Measurements from ENCODE around the gene SSPN.

SSPN gene

GRCh38 chr12:26212396-26212795 lies 17.0 kb downstream of the SSPN start:
- DNase-seq (ENCODE audit: low read depth), result no peak
- no peak overlapping the region for H3K4me3 ChIP-seq (ENCODE audit: low read length)
- TF ChIP-seq CTCF (conservative IDR thresholded peaks at IDR 0.05; ENCODE audit: low read depth, low read length), result no peak

- no peak overlapping the region for H3K4me3 ChIP-seq (ENCODE audit: low read length)
- DNase-seq (ENCODE audit: low read depth), result no peak
- no peak for TF ChIP-seq CTCF (conservative IDR thresholded peaks at IDR 0.05; ENCODE audit: low read depth, low read length)
These were observed 17.6 kb downstream of the SSPN start for GRCh38 chr12:26212988-26213387.

- DNase-seq (ENCODE audit: low read depth), result no peak
- TF ChIP-seq CTCF (conservative IDR thresholded peaks at IDR 0.05; ENCODE audit: low read depth, low read length), result no peak
- H3K4me3 ChIP-seq (ENCODE audit: low read length), result no peak overlapping the region
These were observed 18.7 kb downstream of the SSPN start for GRCh38 chr12:26214121-26214520.

GRCh38 chr12:26219736-26220135 lies 24.4 kb downstream of the SSPN start:
- no peak for DNase-seq (ENCODE audit: low read depth)
- no peak overlapping the region for H3K4me3 ChIP-seq (ENCODE audit: low read length)
- no peak for TF ChIP-seq CTCF (conservative IDR thresholded peaks at IDR 0.05; ENCODE audit: low read depth, low read length)

GRCh38 chr12:26224657-26225056 lies 29.3 kb downstream of the SSPN start:
- no peak for TF ChIP-seq CTCF (conservative IDR thresholded peaks at IDR 0.05; ENCODE audit: low read depth, low read length)
- DNase-seq (ENCODE audit: low read depth), result no peak
- no peak overlapping the region for H3K4me3 ChIP-seq (ENCODE audit: low read length)

- H3K4me3 ChIP-seq (ENCODE audit: low read length), result peak overlapping the region; percentile 50
- no peak for TF ChIP-seq CTCF (conservative IDR thresholded peaks at IDR 0.05; ENCODE audit: low read depth, low read length)
- DNase-seq (ENCODE audit: low read depth), result no peak
These were observed 30.7 kb downstream of the SSPN start for GRCh38 chr12:26226122-26226521.

- peak overlapping the region; percentile 50 for H3K4me3 ChIP-seq (ENCODE audit: low read length)
- DNase-seq (ENCODE audit: low read depth), result no peak
- TF ChIP-seq CTCF (conservative IDR thresholded peaks at IDR 0.05; ENCODE audit: low read depth, low read length), result no peak
These were observed 31.4 kb downstream of the SSPN start for GRCh38 chr12:26226629-26227360.

All from retinal pigment epithelial cell (primary cell).